HG02981 (cell line): Measurements from ENCODE around the gene IGFLR1.
"Not testable (repeated sequence)": the region's sequence is repeated elsewhere in the genome, so short reads cannot be mapped to it uniquely, and the experiment has no call there.

ENCODE experiments used
- ATAC-seq: cut with Tn5 transposase; IDR thresholded peaks from one replicate; pipeline ENCODE4 v1.9.1; 2021; ENCODE audit warnings: mild to moderate bottlenecking, moderate library complexity; ENCODE audit not compliant: unreplicated experiment

The IGFLR1 gene

GRCh38 chr19:35710784-35711723 is 31.2 kb downstream of the IGFLR1 start:
- ATAC-seq = no peak

- ATAC-seq = no peak
Measured at GRCh38 chr19:35708391-35708790, 33.9 kb downstream of the IGFLR1 start.

GRCh38 chr19:35704218-35704617 is 38.0 kb downstream of the IGFLR1 start, which contains the start of gene ZBTB32:
Gene ZBTB32 (plus strand): TSS chr19:35704558. CDS start chr19:35714627, 10,069 bp downstream.
- no peak for ATAC-seq

- no peak for ATAC-seq
Measured at GRCh38 chr19:35703343-35703742, 38.9 kb downstream of the IGFLR1 start.

GRCh38 chr19:35702223-35703012 is 39.8 kb downstream of the IGFLR1 start:
- ATAC-seq = peak; percentile 96

- ATAC-seq = no peak
Measured at GRCh38 chr19:35696835-35697234, 45.4 kb downstream of the IGFLR1 start.

- no peak for ATAC-seq
Measured at GRCh38 chr19:35695895-35696422, 46.3 kb downstream of the IGFLR1 start.

GRCh38 chr19:35693835-35694599 is 48.2 kb downstream of the IGFLR1 start:
- peak; percentile 76 for ATAC-seq

GRCh38 chr19:35693422-35693821 is 48.8 kb downstream of the IGFLR1 start:
- no peak for ATAC-seq

- no peak for ATAC-seq
Measured at GRCh38 chr19:35692010-35692409, 50.2 kb downstream of the IGFLR1 start.

GRCh38 chr19:35691106-35691505 is 51.1 kb downstream of the IGFLR1 start:
- ATAC-seq = not testable (repeated sequence)

GRCh38 chr19:35689836-35690235 is 52.4 kb downstream of the IGFLR1 start:
- no peak for ATAC-seq
